ENCODE results near the gene CD38.
A peak's percentile ranks its signal among the peaks of the same experiment; 100 is the strongest.
"Not testable (repeated sequence)": the region's sequence is repeated elsewhere in the genome, so short reads cannot be mapped to it uniquely, and the experiment has no call there.

CD38 gene

DNA sequence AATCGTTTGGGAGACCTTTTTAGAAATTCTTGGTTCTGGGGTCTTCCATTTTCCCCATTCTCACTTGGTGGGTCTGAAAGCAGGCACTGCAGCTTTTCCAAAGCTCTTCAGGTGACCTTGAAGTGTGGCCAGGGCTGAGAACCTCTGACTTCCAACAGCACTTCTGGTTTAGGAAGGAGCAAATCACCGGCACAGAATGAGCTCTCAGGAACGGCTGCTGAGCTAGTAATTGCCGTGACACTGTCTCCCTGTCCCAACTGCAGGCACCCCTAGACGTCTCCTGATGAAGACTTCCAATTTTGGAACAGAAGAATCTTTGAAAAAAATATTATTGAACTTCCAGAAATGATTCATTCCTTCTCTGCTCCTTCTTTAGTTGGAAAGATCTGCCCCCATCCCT lies 31.3 kb downstream of the CD38 start:
- TF ChIP-seq Cebpa-rat (IDR thresholded peaks at IDR 0.05): no peak
- Histone ChIP-seq H3K27me3 (no peaks in the 10 kb centered on the region), H3K9ac (peak overlapping the region; percentile 0; the same call in 1 of the 2 replicates), H3K9me3 (peaks cover 36% of the 10 kb centered on the region), H3K4me1 (peaks cover 55% of the 10 kb centered on the region), H4K20me1 (peaks cover 83% of the 10 kb centered on the region; the same call in 1 of the 2 replicates), H3K4me2 (peak overlapping the region; percentile 51), H3K27ac (peak overlapping the region; percentile 66), H3K36me3 (peaks cover 62% of the 10 kb centered on the region), H3K4me3 (peak overlapping the region; percentile 12; the same call in 1 of the 2 replicates)

GRCh38 chr4:15811703-15812337 lies 33.7 kb downstream of the CD38 start:
- Histone ChIP-seq H4K20me1 (peaks cover 73% of the 10 kb centered on the region; the same call in 1 of the 2 replicates), H3K9ac (no peak overlapping the region), H3K4me3 (no peak overlapping the region), H3K27me3 (no peaks in the 10 kb centered on the region), H3K9me3 (peaks cover 46% of the 10 kb centered on the region), H3K36me3 (peaks cover 75% of the 10 kb centered on the region), H3K4me2 (no peak overlapping the region), H3K4me1 (peaks cover 32% of the 10 kb centered on the region), H3K27ac (no peak overlapping the region)
- TF ChIP-seq Cebpa-rat (IDR thresholded peaks at IDR 0.05): no peak

DNA sequence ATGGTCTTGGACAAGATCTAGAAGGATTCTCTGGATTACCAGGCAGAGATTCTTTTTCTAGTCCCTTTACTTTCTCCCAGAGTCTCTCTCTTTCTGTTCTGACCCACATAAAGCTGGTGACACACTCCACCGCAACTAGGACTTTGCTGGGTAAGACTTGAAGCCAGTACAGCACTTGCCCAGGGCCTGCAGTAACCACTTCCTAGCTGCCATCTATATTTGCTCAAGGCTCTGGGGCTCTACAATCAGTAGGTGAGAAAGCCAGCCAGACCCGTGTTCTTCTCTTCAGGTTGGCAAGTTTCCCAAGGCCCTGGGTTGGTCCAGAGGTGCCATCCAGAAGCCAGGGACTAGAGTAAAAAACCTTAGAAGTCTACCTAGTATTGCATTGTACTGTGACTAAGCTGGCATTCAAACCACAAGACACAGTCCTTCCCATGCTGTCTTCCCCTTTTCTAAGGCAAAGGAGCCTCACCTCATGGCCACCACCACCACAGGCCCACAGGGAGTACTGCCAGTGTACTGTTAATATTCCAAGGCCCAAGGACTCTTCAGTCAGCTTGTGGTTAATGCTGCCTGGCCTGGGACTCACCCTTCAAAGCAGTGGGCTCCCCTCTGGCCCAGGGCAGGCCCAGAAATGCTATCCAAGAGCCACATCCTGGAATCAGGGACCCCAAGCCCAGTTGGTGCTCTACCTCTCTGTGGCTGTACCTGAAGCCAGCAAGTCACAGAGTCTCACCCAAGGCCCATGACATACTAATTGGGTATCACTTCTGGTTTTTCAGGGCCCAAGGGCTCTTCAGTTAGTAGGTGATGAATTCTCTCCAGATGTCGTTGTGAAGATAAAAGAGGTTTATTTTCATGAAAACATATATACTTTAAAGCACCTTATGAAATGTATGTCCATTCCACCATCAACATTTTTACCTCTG lies 54.7 kb downstream of the CD38 start:
- no peak for TF ChIP-seq Cebpa-rat (IDR thresholded peaks at IDR 0.05)
- H3K9ac ChIP-seq: no peak overlapping the region
- H3K27me3 ChIP-seq: no peaks in the 10 kb centered on the region
- H3K4me1 ChIP-seq: peaks cover 9% of the 10 kb centered on the region
- H4K20me1 ChIP-seq: no peaks in the 10 kb centered on the region; the same call in 1 of the 2 replicates
- no peak overlapping the region for H3K4me3 ChIP-seq
- H3K27ac ChIP-seq: no peak overlapping the region
- H3K9me3 ChIP-seq: peaks cover 21% of the 10 kb centered on the region
- no peak overlapping the region for H3K4me2 ChIP-seq
- H3K36me3 ChIP-seq: peaks cover 92% of the 10 kb centered on the region

- TF ChIP-seq Cebpa-rat (IDR thresholded peaks at IDR 0.05): no peak
- Histone ChIP-seq H3K9ac (no peak overlapping the region), H3K36me3 (peaks cover 92% of the 10 kb centered on the region), H3K9me3 (peaks cover 23% of the 10 kb centered on the region), H4K20me1 (no peaks in the 10 kb centered on the region; the same call in 1 of the 2 replicates), H3K4me2 (no peak overlapping the region), H3K27me3 (no peaks in the 10 kb centered on the region), H3K4me1 (peaks cover 9% of the 10 kb centered on the region), H3K4me3 (no peak overlapping the region), H3K27ac (no peak overlapping the region)
Observed at GRCh38 chr4:15833801-15834200, 55.7 kb downstream of the CD38 start.

- no peak for TF ChIP-seq Cebpa-rat (IDR thresholded peaks at IDR 0.05)
- Histone ChIP-seq H3K4me2 (no peak overlapping the region), H3K27ac (no peak overlapping the region), H3K4me3 (no peak overlapping the region), H3K9me3 (peaks cover 31% of the 10 kb centered on the region), H3K36me3 (peaks cover 97% of the 10 kb centered on the region), H3K9ac (no peak overlapping the region), H4K20me1 (no peaks in the 10 kb centered on the region; the same call in 1 of the 2 replicates), H3K4me1 (peaks cover 9% of the 10 kb centered on the region), H3K27me3 (no peaks in the 10 kb centered on the region)
Observed at GRCh38 chr4:15836362-15836761, 58.2 kb downstream of the CD38 start.

- Histone ChIP-seq H3K27ac (no peak overlapping the region), H4K20me1 (no peaks in the 10 kb centered on the region; the same call in 1 of the 2 replicates), H3K9ac (no peak overlapping the region), H3K36me3 (peaks cover 86% of the 10 kb centered on the region), H3K9me3 (peaks cover 32% of the 10 kb centered on the region), H3K4me3 (no peak overlapping the region), H3K4me1 (peaks cover 4% of the 10 kb centered on the region; the same call in 1 of the 2 replicates), H3K4me2 (no peak overlapping the region), H3K27me3 (no peaks in the 10 kb centered on the region)
- no peak for TF ChIP-seq Cebpa-rat (IDR thresholded peaks at IDR 0.05)
Observed at GRCh38 chr4:15837591-15837990, 59.5 kb downstream of the CD38 start.

DNA sequence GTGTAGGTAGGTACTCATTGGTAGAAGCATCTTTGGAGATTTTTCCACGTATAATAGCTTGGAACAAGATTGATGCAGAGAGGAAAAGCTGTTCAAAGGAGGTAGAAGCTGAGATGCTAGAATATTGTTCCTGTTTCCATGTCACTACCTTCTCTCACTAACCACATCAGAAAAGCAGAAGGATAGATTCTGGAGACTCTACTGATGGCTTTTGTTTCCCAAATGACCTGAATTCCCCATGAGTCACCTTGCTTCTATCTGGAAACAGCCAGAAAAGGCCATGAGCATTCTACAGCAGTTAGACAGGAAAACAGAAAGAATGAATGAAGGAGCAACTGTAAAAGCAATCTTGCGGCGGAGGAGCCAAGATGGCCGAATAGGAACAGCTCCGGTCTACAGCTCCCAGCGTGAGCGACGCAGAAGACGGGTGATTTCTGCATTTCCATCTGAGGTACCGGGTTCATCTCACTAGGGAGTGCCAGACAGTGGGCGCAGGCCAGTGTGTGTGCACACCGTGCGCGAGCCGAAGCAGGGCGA lies 63.1 kb downstream of the CD38 start:
- H3K9me3 ChIP-seq: peaks cover 32% of the 10 kb centered on the region
- not testable (repeated sequence) for H3K4me1 ChIP-seq, H3K9ac ChIP-seq, H3K27ac ChIP-seq, H3K27me3 ChIP-seq, H3K4me2 ChIP-seq, H4K20me1 ChIP-seq, H3K4me3 ChIP-seq
- H3K36me3 ChIP-seq: peaks cover 53% of the 10 kb centered on the region

DNA sequence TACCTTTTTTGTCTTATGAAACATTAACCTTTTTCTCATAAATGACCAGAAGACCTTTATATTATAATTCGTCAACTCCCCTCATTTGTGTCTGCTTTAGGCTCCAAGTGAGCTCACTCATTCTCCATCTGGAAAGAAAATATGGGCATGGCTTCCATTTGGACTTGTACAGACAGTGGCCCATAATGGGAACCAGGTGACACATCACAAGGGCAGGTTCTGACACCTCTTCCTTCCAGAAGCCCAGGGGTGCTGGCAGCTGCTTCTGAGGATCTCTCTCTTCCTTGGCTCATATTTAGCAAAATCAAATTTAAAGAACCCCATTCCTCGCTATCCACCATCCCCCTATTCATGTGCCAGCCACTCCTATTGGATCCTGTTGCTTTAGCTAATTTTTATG lies 69.6 kb downstream of the CD38 start:
- H3K36me3 ChIP-seq: peaks cover 51% of the 10 kb centered on the region
- no peak overlapping the region for H3K27ac ChIP-seq
- H3K9ac ChIP-seq: no peak overlapping the region
- no peak overlapping the region for H3K4me2 ChIP-seq
- no peaks in the 10 kb centered on the region for H3K9me3 ChIP-seq
- no peaks in the 10 kb centered on the region for H4K20me1 ChIP-seq
- no peaks in the 10 kb centered on the region for H3K4me1 ChIP-seq
- TF ChIP-seq Cebpa-rat (IDR thresholded peaks at IDR 0.05): no peak
- no peak overlapping the region for H3K4me3 ChIP-seq
- H3K27me3 ChIP-seq: no peaks in the 10 kb centered on the region

GRCh38 chr4:15848191-15848842 lies 70.2 kb downstream of the CD38 start:
- no peaks in the 10 kb centered on the region for H3K27me3 ChIP-seq
- no peaks in the 10 kb centered on the region; the same call in 1 of the 2 replicates for H4K20me1 ChIP-seq
- TF ChIP-seq Cebpa-rat (IDR thresholded peaks at IDR 0.05): no peak
- no peak overlapping the region for H3K9ac ChIP-seq
- no peaks in the 10 kb centered on the region for H3K4me1 ChIP-seq
- H3K4me3 ChIP-seq: no peak overlapping the region
- peaks cover 57% of the 10 kb centered on the region for H3K36me3 ChIP-seq
- H3K9me3 ChIP-seq: no peaks in the 10 kb centered on the region
- no peak overlapping the region for H3K4me2 ChIP-seq
- no peak overlapping the region for H3K27ac ChIP-seq

All from BLaER1 (cell line).